HG02885 (cell line): ENCODE measurements around the gene SLTM.
"Not testable (repeated sequence)": the region's sequence is repeated elsewhere in the genome, so short reads cannot be mapped to it uniquely, and the experiment has no call there.

Source experiments
- ATAC-seq: cut with Tn5 transposase; IDR thresholded peaks from one replicate; pipeline ENCODE4 v1.9.1; 2021; ENCODE audit warnings: mild to moderate bottlenecking; ENCODE audit not compliant: unreplicated experiment, poor library complexity

The SLTM gene

GRCh38 chr15:58933281-58934113, at the start of gene SLTM:
TSS of gene SLTM (minus strand) at chr15:58933679. CDS start at chr15:58933565, 114 bp downstream.
- peak; percentile 93 for ATAC-seq

- ATAC-seq = no peak
Measured at GRCh38 chr15:58983261-58983660, 49.8 kb upstream of the SLTM start.

DNA sequence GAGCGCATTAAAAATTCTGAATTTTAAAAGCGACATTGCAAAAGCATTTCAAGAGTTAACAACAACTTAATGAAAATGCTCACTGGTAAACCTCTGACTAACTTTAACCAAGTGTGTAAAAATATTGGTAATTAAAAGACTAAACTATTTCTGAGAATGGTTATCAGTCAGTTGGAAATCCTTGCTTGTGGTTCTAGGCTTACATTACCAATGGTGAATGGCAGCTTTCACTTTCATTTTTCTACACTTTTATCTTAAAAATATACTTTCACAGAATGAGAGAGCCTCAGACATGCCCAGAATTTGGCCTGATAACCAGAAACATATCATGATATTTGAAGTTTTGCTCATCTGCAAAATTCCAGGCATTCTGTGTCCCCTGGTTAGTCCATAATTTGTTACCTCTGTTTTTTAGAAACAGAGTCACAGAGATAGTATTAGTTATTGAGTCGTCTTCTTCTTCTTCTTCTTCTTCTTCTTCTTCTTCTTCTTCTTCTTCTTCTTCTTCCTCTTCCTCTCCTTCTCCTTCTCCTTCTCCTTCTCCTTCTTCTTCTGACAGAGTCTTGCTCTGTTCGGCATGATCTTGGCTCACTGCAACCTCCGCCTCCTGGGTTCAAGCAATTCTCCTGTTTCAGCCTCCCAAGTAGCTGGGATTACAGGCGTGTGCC, 48.5 kb upstream of the SLTM start:
- no peak for ATAC-seq

GRCh38 chr15:58980351-58980939, 47.0 kb upstream of the SLTM start:
- ATAC-seq = no peak

GRCh38 chr15:58977887-58978286, 44.4 kb upstream of the SLTM start:
- ATAC-seq = no peak

DNA sequence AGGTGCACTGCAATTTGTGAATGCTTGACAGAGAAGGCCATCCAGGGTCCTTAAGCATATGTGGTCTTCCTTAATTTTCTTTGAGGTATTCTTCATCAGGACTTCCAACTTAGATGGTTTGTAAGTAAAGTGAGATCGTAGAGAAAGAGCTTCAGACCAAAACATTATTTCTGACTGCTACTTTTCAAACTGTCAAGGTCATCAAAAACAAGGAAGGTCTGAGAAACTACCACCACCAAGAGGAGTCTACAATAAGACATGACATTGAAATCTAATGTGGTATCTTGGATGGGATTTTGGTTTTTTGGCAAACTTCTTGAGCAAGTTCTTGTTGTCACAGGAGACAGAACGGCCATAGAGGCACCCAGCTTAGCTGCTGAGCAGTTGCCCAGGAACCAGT, 34.0 kb upstream of the SLTM start:
- ATAC-seq = no peak

DNA sequence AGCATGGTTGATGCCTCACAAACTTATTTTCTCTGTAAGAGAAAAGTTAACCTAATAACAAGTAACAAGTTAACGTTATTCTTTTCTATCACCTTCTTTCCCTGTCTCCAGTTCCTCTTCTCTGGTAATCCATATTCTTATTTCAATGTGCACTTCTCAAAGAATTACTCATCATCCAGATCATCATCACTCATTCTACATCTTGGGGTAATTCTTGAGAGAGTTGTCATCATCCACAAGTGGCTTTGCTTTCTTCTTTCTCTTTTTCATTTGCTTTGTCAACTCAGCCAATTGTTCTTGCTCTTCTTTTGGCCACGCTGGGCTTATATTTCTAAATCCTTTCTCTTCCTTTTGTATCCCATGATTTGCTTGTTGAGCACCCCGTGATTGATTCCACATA, 33.2 kb upstream of the SLTM start:
- no peak for ATAC-seq

DNA sequence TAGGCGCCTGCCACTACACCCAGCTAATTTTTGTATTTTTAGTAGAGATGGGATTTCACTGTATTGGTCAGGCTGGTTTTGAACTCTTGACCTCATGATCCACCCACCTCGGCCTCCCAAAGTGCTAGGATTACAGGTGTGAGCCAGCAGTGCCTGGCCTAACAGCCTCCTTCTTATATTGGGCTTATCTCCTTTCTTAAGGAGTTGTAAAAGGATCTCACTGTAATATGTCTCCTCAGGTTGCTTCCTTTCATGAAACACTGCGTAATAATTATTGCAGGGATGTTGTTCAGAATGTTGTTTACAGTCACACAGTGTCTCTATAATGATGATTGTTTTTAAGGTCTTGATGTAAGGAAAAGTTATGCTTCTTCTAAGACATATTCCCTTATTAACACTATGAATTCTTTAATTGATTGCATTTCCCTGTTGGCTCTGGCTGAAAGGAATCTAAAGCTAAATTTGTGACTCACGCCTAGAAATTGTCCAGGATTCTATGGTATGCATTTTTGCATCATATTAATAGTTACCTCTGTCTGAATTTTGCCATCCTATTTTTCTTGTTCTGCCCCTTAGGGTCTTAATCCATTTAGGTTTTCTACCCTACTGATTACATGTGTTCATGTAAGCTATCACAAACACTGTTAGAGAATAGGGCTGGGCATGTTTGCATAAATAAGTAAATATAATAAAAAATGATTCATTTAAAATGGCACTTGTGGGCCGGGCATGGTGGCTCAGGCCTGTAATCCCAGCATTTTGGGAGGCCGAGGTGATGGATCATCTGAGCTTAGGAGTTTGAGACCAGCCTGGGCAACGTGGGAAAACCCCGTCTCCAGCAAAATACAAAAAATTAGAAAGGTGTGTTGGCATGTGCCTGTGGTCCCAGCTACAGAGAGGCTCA, 29.4 kb upstream of the SLTM start:
- no peak for ATAC-seq

GRCh38 chr15:58962136-58962535, 28.7 kb upstream of the SLTM start:
- no peak for ATAC-seq

GRCh38 chr15:58958811-58959210, 25.3 kb upstream of the SLTM start:
- ATAC-seq = no peak

GRCh38 chr15:58957101-58957973, 23.9 kb upstream of the SLTM start:
- ATAC-seq = peak; percentile 62

DNA sequence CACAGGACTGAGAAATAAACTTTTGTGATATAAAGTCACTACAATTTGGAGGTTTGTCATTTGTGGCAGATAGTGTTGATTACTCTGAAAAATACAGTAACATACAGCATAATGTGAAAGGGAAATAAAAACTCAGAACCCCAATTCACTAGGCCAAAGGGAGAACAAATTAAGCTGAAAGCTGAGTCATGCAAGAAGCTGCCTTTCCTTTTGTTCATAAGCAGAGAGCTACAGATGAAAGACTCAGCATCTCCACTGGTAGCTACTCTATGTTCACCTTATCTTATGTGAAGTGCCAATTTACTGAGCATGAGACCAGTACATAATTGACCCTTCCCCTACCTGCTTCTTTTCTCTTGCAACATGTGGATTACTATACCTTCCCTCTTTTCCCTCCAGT, 19.3 kb upstream of the SLTM start:
- no peak for ATAC-seq

DNA sequence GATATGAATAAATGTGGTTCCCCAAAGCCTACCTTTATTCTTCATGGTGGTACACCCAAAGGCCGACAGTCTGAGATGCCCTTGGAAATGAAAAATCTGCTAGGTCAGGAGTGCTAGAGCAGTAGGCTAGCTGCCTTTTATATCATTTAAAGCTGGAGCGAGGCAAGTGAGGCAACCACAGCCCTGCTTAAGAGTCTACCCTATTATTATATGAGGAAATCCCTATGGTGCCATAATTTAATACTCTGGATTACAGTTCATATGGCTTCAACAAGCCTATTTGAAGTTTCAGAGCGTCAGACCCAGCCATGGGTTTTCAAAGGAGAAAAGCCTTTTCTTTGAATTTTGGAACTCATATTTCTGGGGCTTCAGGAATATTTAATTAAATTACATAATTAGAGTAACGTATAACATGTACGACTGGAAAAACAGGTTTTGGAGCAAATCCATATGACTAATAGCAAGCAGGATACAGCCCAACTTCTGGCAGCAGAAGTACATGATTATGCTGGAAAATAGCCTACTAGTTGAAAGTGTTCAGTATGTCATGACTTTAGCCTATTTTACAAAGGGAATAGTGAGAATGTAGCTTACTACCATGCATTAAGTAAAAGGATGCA, 18.0 kb upstream of the SLTM start:
- no peak for ATAC-seq

GRCh38 chr15:58947179-58947578, 13.7 kb upstream of the SLTM start:
- ATAC-seq = no peak

GRCh38 chr15:58934974-58935373, 1.5 kb upstream of the SLTM start:
- ATAC-seq = not testable (repeated sequence)

DNA sequence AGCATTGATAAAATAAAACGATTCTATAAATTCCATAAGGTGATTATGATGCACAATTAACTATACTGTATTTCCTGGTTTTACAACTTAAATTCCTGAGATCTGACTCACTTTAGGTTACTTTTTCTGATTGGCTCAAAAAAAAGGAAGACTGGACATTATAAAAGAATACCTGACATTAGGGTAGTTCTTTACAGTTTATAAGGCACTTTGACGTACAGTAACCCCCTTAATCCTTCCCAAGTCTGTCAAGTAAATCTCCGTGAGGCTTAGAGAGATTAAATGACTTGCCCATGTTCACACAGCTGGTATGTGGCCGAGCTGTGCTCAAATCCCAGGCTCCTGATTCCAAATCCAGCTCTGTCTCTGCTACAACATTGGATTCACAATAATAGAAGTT, 1.0 kb upstream of the SLTM start:
- ATAC-seq = no peak

GRCh38 chr15:58934114-58934447, 602 bp upstream of the SLTM start:
- no peak for ATAC-seq

DNA sequence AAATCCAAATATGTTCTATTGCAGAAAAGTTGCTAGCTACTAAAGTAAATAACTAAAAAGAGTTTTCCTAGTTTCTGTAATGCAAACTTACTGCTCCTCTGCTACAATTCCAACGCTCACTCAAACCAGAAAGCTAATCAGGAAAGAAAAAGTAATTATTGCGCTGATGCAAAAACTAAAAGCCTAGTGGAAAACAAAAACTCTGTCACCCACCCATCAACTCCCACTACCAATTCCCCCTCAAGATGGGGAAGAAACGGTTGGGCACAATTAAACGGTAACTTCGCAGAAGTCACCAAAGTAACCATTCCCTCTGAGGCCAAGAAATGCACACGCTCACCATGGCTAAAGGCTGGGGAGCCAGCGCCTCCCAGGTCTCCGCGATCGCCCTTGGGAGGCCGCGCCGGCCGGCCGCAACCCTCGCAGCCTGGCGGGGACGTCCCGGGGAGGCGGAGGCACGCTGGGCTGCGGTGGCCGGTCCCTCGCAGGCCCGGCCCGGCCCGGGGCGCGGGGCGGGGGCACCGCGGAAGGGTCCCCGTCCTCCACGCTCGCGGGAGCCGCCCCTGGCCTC, 684 bp downstream of the SLTM start:
- peak; percentile 34 for ATAC-seq
